Liver (tissue), 9 donors: ENCODE results near the gene MTPN. TPM values are rescaled to one million over a fixed set of nuclear protein-coding genes. Genes with fewer than 3 reads are reported as not detected.

Experiments used
- DNase-seq: peaks from one replicate; pipeline ENCODE4 v3.0.0-alpha.2; 2017; ENCODE audit warnings: low spot score
- H3K27ac ChIP-seq, 2 donors: one replicate each; pipeline ENCODE4 v1.7.0; 2013; ENCODE audit warnings: inconsistent platforms in 2 of 2, low read length in 2 of 2, control low read depth in 1 of 2, low read depth in 1 of 2, mild to moderate bottlenecking in 1 of 2
- H3K27me3 ChIP-seq, 4 donors: one replicate each; pipeline versions ENCODE4 v1.6.1 to v1.7.0; 2013; ENCODE audit warnings: low read length in 3 of 4, inconsistent platforms in 1 of 4, mild to moderate bottlenecking in 1 of 4, moderate library complexity in 1 of 4; ENCODE audit not compliant: control insufficient read depth in 4 of 4, insufficient read depth in 4 of 4
- H3K36me3 ChIP-seq, 4 donors: one replicate each; pipeline versions ENCODE4 v1.6.1 to v1.7.0; 2013; ENCODE audit warnings: low read length in 3 of 4, mild to moderate bottlenecking in 3 of 4, low read depth in 1 of 4, moderate library complexity in 1 of 4; ENCODE audit not compliant: control insufficient read depth in 4 of 4, insufficient read depth in 3 of 4
- H3K4me1 ChIP-seq, 4 donors: one replicate each; pipeline versions ENCODE4 v1.6.1 to v1.7.0; 2013; ENCODE audit warnings: low read length in 3 of 4, mild to moderate bottlenecking in 3 of 4, moderate library complexity in 1 of 4; ENCODE audit not compliant: control insufficient read depth in 4 of 4, insufficient read depth in 4 of 4
- H3K4me3 ChIP-seq, 3 donors: one replicate each; pipeline versions ENCODE4 v1.6.1 to v1.7.0; 2013; ENCODE audit warnings: low read length in 3 of 3, control low read depth in 1 of 3, low read depth in 1 of 3, mild to moderate bottlenecking in 1 of 3
- H3K9ac ChIP-seq, 2 donors: one replicate each; pipeline ENCODE4 v1.7.0; 2013; ENCODE audit warnings: low read length in 2 of 2, mild to moderate bottlenecking in 2 of 2, moderate library complexity in 2 of 2, control low read depth in 1 of 2, low read depth in 1 of 2
- H3K9me3 ChIP-seq, 4 donors: one replicate each; pipeline versions ENCODE4 v1.6.1 to v1.7.0; 2013; ENCODE audit warnings: low read length in 3 of 4; ENCODE audit not compliant: control insufficient read depth in 4 of 4
- EGR1 ChIP-seq, 2 donors: IDR thresholded peaks; 2 replicates each; pipeline ENCODE4 v1.6.1; 2016 to 2018; ENCODE audit warnings: antibody characterized with exemption in 2 of 2, low read depth in 2 of 2
- FOXA1 ChIP-seq: IDR thresholded peaks from 2 replicates; pipeline ENCODE4 v1.6.1; 2016; ENCODE audit warnings: antibody characterized with exemption
- FOXA2 ChIP-seq: IDR thresholded peaks from 2 replicates; pipeline ENCODE4 v1.6.1; 2016; ENCODE audit warnings: antibody characterized with exemption
- GABPA ChIP-seq, 2 donors: IDR thresholded peaks in 1 of 2; conservative IDR thresholded peaks in 1 of 2; 2 replicates each; pipeline ENCODE4 v1.6.1; 2016; ENCODE audit warnings: antibody characterized with exemption in 2 of 2, mild to moderate bottlenecking in 1 of 2, moderate library complexity in 1 of 2
- HNF4A ChIP-seq, 2 donors: conservative IDR thresholded peaks; 2 replicates each; pipeline ENCODE4 v1.6.1; 2016; ENCODE audit warnings: antibody characterized with exemption in 2 of 2, mild to moderate bottlenecking in 2 of 2
- HNF4G ChIP-seq: IDR thresholded peaks from 2 replicates; pipeline ENCODE4 v1.6.1; 2016; ENCODE audit warnings: antibody characterized with exemption
- JUND ChIP-seq, 2 donors: IDR thresholded peaks; 2 replicates each; pipeline ENCODE4 v1.6.1; 2016; ENCODE audit warnings: antibody characterized with exemption in 2 of 2
- NR2F2 ChIP-seq: IDR thresholded peaks from 2 replicates; pipeline ENCODE4 v1.6.1; 2016; ENCODE audit warnings: antibody characterized with exemption
- RAD21 ChIP-seq, 2 donors: IDR thresholded peaks; 2 replicates each; pipeline ENCODE4 v1.6.1; 2016; ENCODE audit warnings: antibody characterized with exemption in 2 of 2, mild to moderate bottlenecking in 2 of 2
- RXRA ChIP-seq, 2 donors: IDR thresholded peaks; 2 replicates each; pipeline ENCODE4 v1.6.1; 2017 to 2018; ENCODE audit warnings: antibody characterized with exemption in 2 of 2, mild to moderate bottlenecking in 1 of 2
- SP1 ChIP-seq: IDR thresholded peaks from 2 replicates; pipeline ENCODE4 v1.6.1; 2018; ENCODE audit warnings: antibody characterized with exemption, mild to moderate bottlenecking
- TAF1 ChIP-seq: conservative IDR thresholded peaks from 2 replicates; pipeline ENCODE4 v1.6.1; 2016; ENCODE audit warnings: antibody characterized with exemption, mild to moderate bottlenecking
- YY1 ChIP-seq: IDR thresholded peaks from 2 replicates; pipeline ENCODE4 v1.6.1; 2016; ENCODE audit warnings: antibody characterized with exemption, mild to moderate bottlenecking
- WGBS: extraction: QIAGEN DNeasy Blood & Tissue Kit; methylation state at CpG from one replicate; pipeline ENCODE4 v1.1.7; 2013; 5-methylcytosine and 5-hydroxymethylcytosine counted together
- polyA plus RNA-seq, 2 donors: library from polyadenylated mRNA; stranded (reverse) in 1 of 2; unstranded in 1 of 2; fragments of 200-250 nt in 1 of 2; fragments of >200 nt in 1 of 2; fragmentation: Nextera tagmentation in 1 of 2; extraction: Ambion mirVana in 1 of 2; gene quantifications; one replicate each; pipeline versions ENCODE4 v1.2.1 to v1.2.3, GENCODE V29; 2013 to 2015
- total RNA-seq, 2 donors: library from RNA; depleted of rRNA; stranded (reverse); fragments of >200 nt; gene quantifications; one replicate each; pipeline ENCODE4 v1.2.3, GENCODE V29; 2014
- TF ChIP-seq, protein P1 (sequence below): IDR thresholded peaks from 2 replicates; pipeline ENCODE4 v1.6.1; 2016; ENCODE audit warnings: antibody characterized with exemption, mild to moderate bottlenecking
- TF ChIP-seq, protein P2 (sequence below): IDR thresholded peaks from 2 replicates; pipeline ENCODE4 v1.6.1; 2016; ENCODE audit warnings: antibody characterized with exemption
- TF ChIP-seq, protein P3 (sequence below): IDR thresholded peaks from 2 replicates; pipeline ENCODE4 v1.6.1; 2016; ENCODE audit warnings: antibody characterized with exemption
- TF ChIP-seq, protein P4 (sequence below): fragments of 150-350 bp; IDR thresholded peaks from 2 replicates; pipeline ENCODE4 v1.5.1; 2017; ENCODE audit warnings: improper control_type of control experiment, low read depth, low read length; ENCODE audit not compliant: missing input control
- TF ChIP-seq, protein P5 (sequence below): IDR thresholded peaks from 2 replicates; pipeline ENCODE4 v1.6.1; 2016; ENCODE audit warnings: antibody characterized with exemption
- donor health status: healthy.
- donor health status: healthy.
- donor health status: healthy.
- donor health status: healthy.
- donor health status: healthy.

Gene MTPN
- total and polyA plus RNA-seq, 4 donors = 24.8 to 88.3 (median 32.8) TPM

DNA sequence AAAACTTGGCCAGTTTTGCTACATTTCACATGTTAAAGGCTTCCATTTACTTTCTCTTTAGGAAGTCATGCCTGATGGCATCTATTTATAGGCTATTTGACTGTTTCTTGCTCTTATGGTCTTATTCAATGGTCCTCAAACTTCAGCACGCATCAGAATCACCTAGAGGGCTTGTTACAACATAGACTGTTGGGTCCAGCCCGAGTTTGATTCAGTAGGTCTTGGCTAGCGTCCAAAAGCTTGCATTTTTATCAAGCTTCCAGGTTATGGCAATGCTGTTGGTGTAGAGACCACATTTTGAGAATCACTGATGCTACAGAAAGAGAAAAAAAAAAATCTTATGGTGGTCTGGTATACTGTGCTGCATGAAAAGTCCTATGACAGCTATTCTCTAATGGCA lies 51.9 kb downstream of the MTPN start:
- Histone ChIP-seq H3K36me3 (peaks cover 0 to 6% (median 4%) of the 10 kb centered on the region in 4 donors), H3K4me1 (no peaks in the 10 kb centered on the region), H3K9me3 (no peaks in the 10 kb centered on the region), H3K27ac (no peak overlapping the region), H3K27me3 (no peaks in the 10 kb centered on the region), H3K9ac (no peak overlapping the region), H3K4me3 (no peak overlapping the region)
- 79% methylated on average over 3 of the region's 3 CpGs for WGBS
- DNase-seq = no peak
- TF ChIP-seq, protein P1, sequence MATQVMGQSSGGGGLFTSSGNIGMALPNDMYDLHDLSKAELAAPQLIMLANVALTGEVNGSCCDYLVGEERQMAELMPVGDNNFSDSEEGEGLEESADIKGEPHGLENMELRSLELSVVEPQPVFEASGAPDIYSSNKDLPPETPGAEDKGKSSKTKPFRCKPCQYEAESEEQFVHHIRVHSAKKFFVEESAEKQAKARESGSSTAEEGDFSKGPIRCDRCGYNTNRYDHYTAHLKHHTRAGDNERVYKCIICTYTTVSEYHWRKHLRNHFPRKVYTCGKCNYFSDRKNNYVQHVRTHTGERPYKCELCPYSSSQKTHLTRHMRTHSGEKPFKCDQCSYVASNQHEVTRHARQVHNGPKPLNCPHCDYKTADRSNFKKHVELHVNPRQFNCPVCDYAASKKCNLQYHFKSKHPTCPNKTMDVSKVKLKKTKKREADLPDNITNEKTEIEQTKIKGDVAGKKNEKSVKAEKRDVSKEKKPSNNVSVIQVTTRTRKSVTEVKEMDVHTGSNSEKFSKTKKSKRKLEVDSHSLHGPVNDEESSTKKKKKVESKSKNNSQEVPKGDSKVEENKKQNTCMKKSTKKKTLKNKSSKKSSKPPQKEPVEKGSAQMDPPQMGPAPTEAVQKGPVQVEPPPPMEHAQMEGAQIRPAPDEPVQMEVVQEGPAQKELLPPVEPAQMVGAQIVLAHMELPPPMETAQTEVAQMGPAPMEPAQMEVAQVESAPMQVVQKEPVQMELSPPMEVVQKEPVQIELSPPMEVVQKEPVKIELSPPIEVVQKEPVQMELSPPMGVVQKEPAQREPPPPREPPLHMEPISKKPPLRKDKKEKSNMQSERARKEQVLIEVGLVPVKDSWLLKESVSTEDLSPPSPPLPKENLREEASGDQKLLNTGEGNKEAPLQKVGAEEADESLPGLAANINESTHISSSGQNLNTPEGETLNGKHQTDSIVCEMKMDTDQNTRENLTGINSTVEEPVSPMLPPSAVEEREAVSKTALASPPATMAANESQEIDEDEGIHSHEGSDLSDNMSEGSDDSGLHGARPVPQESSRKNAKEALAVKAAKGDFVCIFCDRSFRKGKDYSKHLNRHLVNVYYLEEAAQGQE = no peak
- TF ChIP-seq JUND (IDR thresholded peaks at IDR 0.05) (no peak), HNF4A (conservative IDR thresholded peaks at IDR 0.05) (no peak), SP1 (no peak), HNF4G (no peak), RAD21 (IDR thresholded peaks at IDR 0.05) (no peak), RXRA (IDR thresholded peaks at IDR 0.05) (no peak), NR2F2 (no peak)
- TF ChIP-seq, protein P2, sequence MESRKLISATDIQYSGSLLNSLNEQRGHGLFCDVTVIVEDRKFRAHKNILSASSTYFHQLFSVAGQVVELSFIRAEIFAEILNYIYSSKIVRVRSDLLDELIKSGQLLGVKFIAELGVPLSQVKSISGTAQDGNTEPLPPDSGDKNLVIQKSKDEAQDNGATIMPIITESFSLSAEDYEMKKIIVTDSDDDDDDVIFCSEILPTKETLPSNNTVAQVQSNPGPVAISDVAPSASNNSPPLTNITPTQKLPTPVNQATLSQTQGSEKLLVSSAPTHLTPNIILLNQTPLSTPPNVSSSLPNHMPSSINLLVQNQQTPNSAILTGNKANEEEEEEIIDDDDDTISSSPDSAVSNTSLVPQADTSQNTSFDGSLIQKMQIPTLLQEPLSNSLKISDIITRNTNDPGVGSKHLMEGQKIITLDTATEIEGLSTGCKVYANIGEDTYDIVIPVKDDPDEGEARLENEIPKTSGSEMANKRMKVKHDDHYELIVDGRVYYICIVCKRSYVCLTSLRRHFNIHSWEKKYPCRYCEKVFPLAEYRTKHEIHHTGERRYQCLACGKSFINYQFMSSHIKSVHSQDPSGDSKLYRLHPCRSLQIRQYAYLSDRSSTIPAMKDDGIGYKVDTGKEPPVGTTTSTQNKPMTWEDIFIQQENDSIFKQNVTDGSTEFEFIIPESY = no peak
- TF ChIP-seq, protein P3, sequence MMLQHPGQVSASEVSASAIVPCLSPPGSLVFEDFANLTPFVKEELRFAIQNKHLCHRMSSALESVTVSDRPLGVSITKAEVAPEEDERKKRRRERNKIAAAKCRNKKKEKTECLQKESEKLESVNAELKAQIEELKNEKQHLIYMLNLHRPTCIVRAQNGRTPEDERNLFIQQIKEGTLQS = no peak

DNA sequence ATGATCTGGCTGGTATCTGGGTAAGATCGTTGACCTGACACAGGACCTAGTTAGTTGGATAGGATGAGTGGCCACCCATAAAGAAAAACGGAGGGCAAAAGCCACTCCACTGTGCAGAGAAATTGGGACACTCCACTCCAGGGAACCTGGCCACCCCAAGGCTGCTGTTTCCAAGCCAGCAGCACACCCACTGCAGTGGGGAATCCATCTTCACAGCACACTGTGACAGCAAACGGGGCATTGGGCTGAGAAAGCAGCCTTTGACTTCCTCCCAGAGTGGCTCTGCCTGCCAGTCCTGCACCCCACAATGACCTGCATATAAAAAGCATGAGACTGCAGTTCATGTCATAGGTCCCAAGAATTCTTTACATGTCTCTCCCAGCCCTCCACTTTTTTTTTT lies 52.9 kb downstream of the MTPN start:
- Histone ChIP-seq H3K4me3 (no peak overlapping the region), H3K9me3 (no peaks in the 10 kb centered on the region), H3K27me3 (no peaks in the 10 kb centered on the region), H3K27ac (no peak overlapping the region), H3K9ac (no peak overlapping the region), H3K4me1 (no peaks in the 10 kb centered on the region), H3K36me3 (peaks cover 0 to 5% (median 2%) of the 10 kb centered on the region in 4 donors)
- 78% methylated on average over 3 of the region's 3 CpGs for WGBS
- DNase-seq = no peak
- TF ChIP-seq RXRA (IDR thresholded peaks at IDR 0.05) = no peak
- TF ChIP-seq EGR1 (IDR thresholded peaks at IDR 0.05; ENCODE audit: low read depth in 2 of 2) = no peak
- no peak for TF ChIP-seq TAF1
- TF ChIP-seq FOXA1 = no peak
- TF ChIP-seq, protein P3 = no peak
- no peak for TF ChIP-seq RAD21 (IDR thresholded peaks at IDR 0.05)
- TF ChIP-seq, protein P1 = no peak
- TF ChIP-seq FOXA2 = no peak
- TF ChIP-seq, protein P4, sequence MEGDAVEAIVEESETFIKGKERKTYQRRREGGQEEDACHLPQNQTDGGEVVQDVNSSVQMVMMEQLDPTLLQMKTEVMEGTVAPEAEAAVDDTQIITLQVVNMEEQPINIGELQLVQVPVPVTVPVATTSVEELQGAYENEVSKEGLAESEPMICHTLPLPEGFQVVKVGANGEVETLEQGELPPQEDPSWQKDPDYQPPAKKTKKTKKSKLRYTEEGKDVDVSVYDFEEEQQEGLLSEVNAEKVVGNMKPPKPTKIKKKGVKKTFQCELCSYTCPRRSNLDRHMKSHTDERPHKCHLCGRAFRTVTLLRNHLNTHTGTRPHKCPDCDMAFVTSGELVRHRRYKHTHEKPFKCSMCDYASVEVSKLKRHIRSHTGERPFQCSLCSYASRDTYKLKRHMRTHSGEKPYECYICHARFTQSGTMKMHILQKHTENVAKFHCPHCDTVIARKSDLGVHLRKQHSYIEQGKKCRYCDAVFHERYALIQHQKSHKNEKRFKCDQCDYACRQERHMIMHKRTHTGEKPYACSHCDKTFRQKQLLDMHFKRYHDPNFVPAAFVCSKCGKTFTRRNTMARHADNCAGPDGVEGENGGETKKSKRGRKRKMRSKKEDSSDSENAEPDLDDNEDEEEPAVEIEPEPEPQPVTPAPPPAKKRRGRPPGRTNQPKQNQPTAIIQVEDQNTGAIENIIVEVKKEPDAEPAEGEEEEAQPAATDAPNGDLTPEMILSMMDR = no peak
- no peak for TF ChIP-seq HNF4G
- TF ChIP-seq, protein P5, sequence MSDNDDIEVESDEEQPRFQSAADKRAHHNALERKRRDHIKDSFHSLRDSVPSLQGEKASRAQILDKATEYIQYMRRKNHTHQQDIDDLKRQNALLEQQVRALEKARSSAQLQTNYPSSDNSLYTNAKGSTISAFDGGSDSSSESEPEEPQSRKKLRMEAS = no peak
- TF ChIP-seq NR2F2 = no peak
- TF ChIP-seq SP1 = no peak
- no peak for TF ChIP-seq JUND (IDR thresholded peaks at IDR 0.05)
- TF ChIP-seq GABPA (IDR thresholded peaks at IDR 0.05 in 1 of 2, conservative IDR thresholded peaks at IDR 0.05 in 1 of 2) = no peak
- no peak for TF ChIP-seq HNF4A (conservative IDR thresholded peaks at IDR 0.05)
- TF ChIP-seq YY1 = no peak
- TF ChIP-seq, protein P2 = no peak
